K562 (cell line): ENCODE measurements around the gene RASSF1. TPM values are rescaled to one million over a fixed set of nuclear protein-coding genes. Genes with fewer than 3 reads are reported as not detected.
A peak's percentile ranks its signal among the peaks of the same experiment; 100 is the strongest.

Source experiments
- ATAC-seq: fragments of 200-7000 bp; cut with Tn5 transposase; 3 replicates; pipeline ENCODE4 v1.9.1; 2020; ENCODE audit warnings: moderate library complexity
- BruUV-seq: library from RNA; stranded (reverse); fragments of 400-500 nt; replicated peaks from 2 replicates; lab custom pipeline; 2021; lab: Mats Ljungman, UMichigan
- CTCF ChIA-PET: fragments of 300-600 bp; formaldehyde crosslinking; extraction: SDS; loops from one replicate; lab custom pipeline; 2021; ENCODE audit warnings: low intra/inter-chr PET ratio; lab: Yijun Ruan, JAX
- POLR2A ChIA-PET: fragments of 300-600, 350-650 bp; sonication (Branson Sonifier 250); formaldehyde crosslinking; extraction: SDS; loops from one replicate; lab custom pipeline; 2021; ENCODE audit warnings: antibody characterized with exemption, inconsistent platforms; lab: Yijun Ruan, JAX
- DNase-seq, 4 experiments: peaks; one replicate each; pipeline versions ENCODE4 v3.0.0 to v3.0.0-alpha.2; 2011 to 2018; ENCODE audit warnings: low spot score in 3 of 4, mixed read lengths in 3 of 4; ENCODE audit errors: extremely low read depth in 1 of 4
- FAIRE-seq: peaks from 2 replicates; lab custom pipeline; 2011; peaks lifted over from hg19 to GRCh38; lab: Jason Lieb, UNC
- H2AFZ ChIP-seq: 2 replicates; pipeline ENCODE4 v1.6.0; 2011; ENCODE audit warnings: low read depth, low read length, control low read depth, inconsistent platforms
- H3K27ac ChIP-seq: fragments of 200-600 bp; 3 replicates; pipeline ENCODE4 v1.8.0; 2011; ENCODE audit warnings: low read depth, mild to moderate bottlenecking, control low read depth, inconsistent platforms, low read length, moderate library complexity, mixed read lengths; ENCODE audit errors: extremely low read depth
- H3K27me3 ChIP-seq, 2 experiments: fragments of 300-600 bp in 1 of 2; 2 replicates in 1 of 2; 3 replicates in 1 of 2; pipeline versions ENCODE4 v1.6.0 to v1.8.0; 2011; ENCODE audit warnings: inconsistent platforms in 2 of 2, low read length in 2 of 2, mild to moderate bottlenecking in 1 of 2, mixed read lengths in 1 of 2, moderate library complexity in 1 of 2; ENCODE audit not compliant: control insufficient read depth in 2 of 2, insufficient read depth in 2 of 2
- H3K36me3 ChIP-seq: fragments of 300-600 bp; 3 replicates; pipeline ENCODE4 v1.8.0; 2011; ENCODE audit warnings: mild to moderate bottlenecking, low read length, inconsistent platforms; ENCODE audit not compliant: control insufficient read depth, insufficient read depth
- H3K4me1 ChIP-seq, 2 experiments: fragments of 200-600 bp in 1 of 2; replicated peaks in 1 of 2; 2 replicates in 1 of 2; 3 replicates in 1 of 2; pipeline versions ENCODE4 v1.5.1 to v1.8.0; 2011; ENCODE audit warnings: inconsistent platforms in 2 of 2, low read length in 2 of 2, mild to moderate bottlenecking in 1 of 2, mixed read lengths in 1 of 2, moderate library complexity in 1 of 2; ENCODE audit not compliant: control insufficient read depth in 2 of 2, insufficient read depth in 2 of 2
- H3K4me2 ChIP-seq: 2 replicates; pipeline ENCODE4 v1.6.1; 2011; ENCODE audit warnings: low read length, control low read depth, inconsistent platforms, mixed read lengths; ENCODE audit not compliant: insufficient read depth
- H3K4me3 ChIP-seq: fragments of 200-600 bp; sonication (generic), shearing (Covaris generic); 2 replicates; pipeline ENCODE4 v1.5.1; 2016; ENCODE audit warnings: control low read depth, inconsistent platforms
- H3K79me2 ChIP-seq: fragments of 200-600 bp; 3 replicates; pipeline ENCODE4 v1.8.0; 2011; ENCODE audit warnings: low read length, inconsistent platforms; ENCODE audit not compliant: control insufficient read depth, insufficient read depth
- H3K9ac ChIP-seq, 2 experiments: 2 replicates each; pipeline versions ENCODE4 v1.6.0 to v1.6.1; 2011; ENCODE audit warnings: low read depth in 2 of 2, low read length in 2 of 2, control low read depth in 1 of 2, inconsistent platforms in 1 of 2, mild to moderate bottlenecking in 1 of 2, mixed read lengths in 1 of 2; ENCODE audit not compliant: insufficient read depth in 1 of 2
- H3K9me1 ChIP-seq: one replicate; pipeline ENCODE4 v1.6.0; 2011; ENCODE audit warnings: inconsistent platforms, mild to moderate bottlenecking, low read length, moderate library complexity; ENCODE audit not compliant: control insufficient read depth, insufficient read depth
- H3K9me3 ChIP-seq: replicated peaks from 2 replicates; pipeline ENCODE4 v1.5.1; 2011; ENCODE audit warnings: low read depth, low read length, inconsistent platforms; ENCODE audit not compliant: control insufficient read depth, insufficient read depth
- H4K20me1 ChIP-seq: replicated peaks from 2 replicates; pipeline ENCODE4 v1.6.1; 2011; ENCODE audit warnings: low read length, inconsistent platforms, mixed read lengths; ENCODE audit not compliant: control insufficient read depth, insufficient read depth
- E2F1 ChIP-seq: sonication (generic); formaldehyde crosslinking; IDR thresholded peaks from 2 replicates; pipeline ENCODE4 v1.8.1; 2023; ENCODE audit warnings: mild to moderate bottlenecking, missing genetic modification reagents, moderate library complexity
- E2F4 ChIP-seq: sonication (generic); formaldehyde crosslinking; IDR thresholded peaks from 2 replicates; pipeline ENCODE4 v1.8.0; 2022; ENCODE audit warnings: mild to moderate bottlenecking, low read depth, missing genetic modification reagents
- GABPB1 ChIP-seq: sonication (generic); formaldehyde crosslinking; IDR thresholded peaks from 2 replicates; pipeline ENCODE4 v1.8.0; 2022; ENCODE audit warnings: mild to moderate bottlenecking, missing genetic modification reagents
- JUN ChIP-seq, 2 experiments: sonication (generic) in 1 of 2; formaldehyde crosslinking in 1 of 2; IDR thresholded peaks; 2 replicates each; pipeline versions ENCODE4 v1.6.1 to v1.8.0; 2012 to 2022; ENCODE audit warnings: borderline replicate concordance in 2 of 2, mild to moderate bottlenecking in 2 of 2, improper control_type of control experiment in 1 of 2, low read depth in 1 of 2, low read length in 1 of 2, missing genetic modification reagents in 1 of 2
- KDM5B ChIP-seq: fragments of 200-600 bp; sonication (generic); IDR thresholded peaks from 2 replicates; pipeline ENCODE4 v1.6.1; 2012; ENCODE audit warnings: low read depth, mild to moderate bottlenecking, moderate library complexity, low read length, control low read depth, inconsistent platforms; ENCODE audit not compliant: insufficient replicate concordance
- MBD2 ChIP-seq: sonication (generic); IDR thresholded peaks from 2 replicates; pipeline ENCODE4 v1.6.1; 2016; ENCODE audit warnings: low read depth, borderline replicate concordance
- MLLT1 ChIP-seq, 2 experiments: fragments of 450-650 bp; IDR thresholded peaks; 2 replicates each; pipeline ENCODE4 v1.6.1; 2016
- MXI1 ChIP-seq: IDR thresholded peaks from 2 replicates; pipeline ENCODE4 v1.6.1; 2011; ENCODE audit warnings: low read depth, mild to moderate bottlenecking, improper control_type of control experiment, low read length
- TAF9B ChIP-seq: fragments of 450-650 bp; IDR thresholded peaks from 2 replicates; pipeline ENCODE4 v1.6.1; 2018; ENCODE audit warnings: mild to moderate bottlenecking; ENCODE audit not compliant: partially characterized antibody
- TFAP4 ChIP-seq: sonication (generic); formaldehyde crosslinking; IDR thresholded peaks from 2 replicates; pipeline ENCODE4 v1.8.0; 2022; ENCODE audit warnings: missing genetic modification reagents, mild to moderate bottlenecking, moderate library complexity, borderline replicate concordance
- ZBTB2 ChIP-seq: fragments of 450-650 bp; IDR thresholded peaks from 2 replicates; pipeline ENCODE4 v1.6.1; 2016; ENCODE audit warnings: antibody characterized with exemption
- ZNF197 ChIP-seq: fragments of 200-800 bp; sonication (Bioruptor generic); IDR thresholded peaks from 2 replicates; pipeline ENCODE4 v1.6.1; 2016; ENCODE audit warnings: low read depth, missing genetic modification characterization, missing compliant biosample characterization
- ZNF830 ChIP-seq: fragments of 250-450 bp; sonication (Bioruptor Pico); IDR thresholded peaks from 2 replicates; pipeline ENCODE4 v1.5.0; 2021; ENCODE audit warnings: mild to moderate bottlenecking
- WGBS: fragments of 100-300 bp; shearing (Covaris generic); methylation state at CpG from one replicate; pipeline ENCODE4 v1.1.6; 2016; ENCODE audit warnings: low coverage, mixed read lengths; ENCODE audit not compliant: insufficient coverage; ENCODE audit errors: missing lambda C conversion rate; 5-methylcytosine and 5-hydroxymethylcytosine counted together
- in situ Hi-C: fragments of 300-500 bp; cut with MboI; formaldehyde crosslinking; loops from 4 replicates; pipeline ENCODE4 v1.15.0; 2018; ENCODE audit warnings: inconsistent platforms, mixed read lengths
- intact Hi-C: fragments of 100-400 bp; cut with micrococcal nuclease; formaldehyde crosslinking; loops from 2 replicates; pipeline ENCODE4 v1.14.2; 2022
- polyA plus RNA-seq, 8 experiments: library from polyadenylated mRNA; depleted of rRNA in 4 of 8; stranded (reverse) in 5 of 8; unstranded in 3 of 8; fragments of >200 nt; fragmentation: Nextera tagmentation in 2 of 8; fragmentation: Illumina TruSeq in 1 of 8; extraction: Ambion mirVana in 2 of 8; extraction: Trizol in 1 of 8; gene quantifications; 2 replicates each; pipeline versions ENCODE4 v1.2.1 to v1.2.3, GENCODE V29; 2011 to 2014; ENCODE audit warnings: inconsistent platforms in 1 of 8, missing spikeins in 1 of 8
- total RNA-seq, 7 experiments: library from RNA; depleted of rRNA in 6 of 7; stranded (reverse); fragments of >200 nt in 6 of 7; fragmentation: Illumina TruSeq in 2 of 7; extraction: Trizol in 2 of 7; gene quantifications; 2 replicates each; pipeline versions ENCODE4 v1.2.1 to v1.2.3, GENCODE V29; 2011 to 2021; ENCODE audit warnings: low replicate concordance in 1 of 7

Gene RASSF1
- total and polyA plus RNA-seq, 9 of the 15 experiments (the other 6 are each of a cell fraction or from before 2014, with no cell fraction given), result 3.6 to 57.1 (median 24.6) TPM

GRCh38 chr3:50337175-50337861, 3.3 kb downstream of the RASSF1 start:
- H3K27ac ChIP-seq, result peak overlapping the region; percentile 99
- DNase-seq, result peak; percentile 92 to 98 (median 95)
- peak overlapping the region; percentile 98 to 99 for H3K9ac ChIP-seq
- WGBS, result 1% methylated on average over 29 of the region's 79 CpGs
- no peaks in the 10 kb centered on the region for H3K27me3 ChIP-seq
- peak overlapping the region; percentile 95 for H3K4me2 ChIP-seq
- in situ Hi-C loops (no loop called here), intact Hi-C loops (no loop called here)
- H3K4me3 ChIP-seq, result peak overlapping the region; percentile 96
- ChIA-PET CTCF (no interaction called here), POLR2A (interaction anchor here (0.6 to 2.5 kb wide), 23 partner anchors 9 to 937 kb away, joined by 3 to 31 read pairs (median 3); partner anchors contain the start of genes CYB561D2, HYAL1, NPRL2 and TUSC2)
- ATAC-seq, result peak; percentile 86
- H2AFZ ChIP-seq, result peak overlapping the region; percentile 72
- peak; percentile 92 for FAIRE-seq
- H3K9me3 ChIP-seq, result no peaks in the 10 kb centered on the region
- peaks cover 14% of the 10 kb centered on the region for H4K20me1 ChIP-seq
- H3K36me3 ChIP-seq, result peaks cover 39% of the 10 kb centered on the region; the same call in 2 of the 3 replicates
- no TSS peak for BruUV-seq
- peaks cover 27 to 47% of the 10 kb centered on the region in 2 experiments; a peak in 4 of 5 replicates for H3K4me1 ChIP-seq
- peaks cover 78% of the 10 kb centered on the region for H3K79me2 ChIP-seq
- peaks cover 4% of the 10 kb centered on the region for H3K9me1 ChIP-seq
- TF ChIP-seq ZNF197 (CRISPR knock-in tag) (0 out of 2 replicates have a peak, but pooled peaks have one; percentile 17), ZNF830 (0 out of 2 replicates have a peak, but pooled peaks have one; percentile 23), E2F4 (CRISPR knock-in tag) (peak; percentile 80; the same call in 1 of the 2 replicates), KDM5B (peak; percentile 42), GABPB1 (CRISPR knock-in tag) (peak; percentile 67), TAF9B (peak; percentile 27), TFAP4 (CRISPR knock-in tag) (peak; percentile 68; the same call in 1 of the 2 replicates), MBD2 (peak; percentile 7; the same call in 1 of the 2 replicates), E2F1 (CRISPR knock-in tag) (peak; percentile 77; the same call in 1 of the 2 replicates), ZBTB2 (0 out of 2 replicates have a peak, but pooled peaks have one; percentile 74), MXI1 (0 out of 2 replicates have a peak, but pooled peaks have one; percentile 31), JUN (IDR thresholded peaks at IDR 0.05; ENCODE audit: borderline replicate concordance, low read depth, low read length) (peak; percentile 87), JUN (CRISPR knock-in tag; IDR thresholded peaks at IDR 0.05; ENCODE audit: borderline replicate concordance) (no peak), MLLT1 (IDR thresholded peaks at IDR 0.05) (peak in 1 of 2 experiments; percentile 45; a peak in 1 of 4 replicates)
